HG02678 (cell line): ENCODE data around the gene ECI1.
"Not testable (repeated sequence)": the region's sequence is repeated elsewhere in the genome, so short reads cannot be mapped to it uniquely, and the experiment has no call there.

ENCODE experiments used
- ATAC-seq: cut with Tn5 transposase; IDR thresholded peaks from one replicate; pipeline ENCODE4 v1.9.1; 2021; ENCODE audit warnings: mild to moderate bottlenecking, moderate library complexity; ENCODE audit not compliant: unreplicated experiment

Gene ECI1

GRCh38 chr16:2280981-2281542, 29.7 kb upstream of the ECI1 start:
- no peak for ATAC-seq

GRCh38 chr16:2280461-2280860, 29.1 kb upstream of the ECI1 start:
- no peak for ATAC-seq

- ATAC-seq = no peak
Observed at GRCh38 chr16:2278956-2279800, 27.8 kb upstream of the ECI1 start.

GRCh38 chr16:2278272-2278608, 26.9 kb upstream of the ECI1 start:
- ATAC-seq = no peak

- no peak for ATAC-seq
Observed at GRCh38 chr16:2277466-2278271, 26.3 kb upstream of the ECI1 start.

- ATAC-seq = no peak
Observed at GRCh38 chr16:2276368-2277195, 25.2 kb upstream of the ECI1 start.

GRCh38 chr16:2275476-2276367, 24.3 kb upstream of the ECI1 start:
- no peak for ATAC-seq

GRCh38 chr16:2273931-2274330, 22.5 kb upstream of the ECI1 start:
- ATAC-seq = no peak

- ATAC-seq = no peak
Observed at GRCh38 chr16:2273484-2273883, 22.1 kb upstream of the ECI1 start.

- no peak for ATAC-seq
Observed at GRCh38 chr16:2271848-2272461, 20.6 kb upstream of the ECI1 start.

GRCh38 chr16:2270588-2271470, 19.4 kb upstream of the ECI1 start:
- ATAC-seq = no peak

GRCh38 chr16:2270070-2270462, 18.7 kb upstream of the ECI1 start:
- no peak for ATAC-seq

- ATAC-seq = peak; percentile 78
Observed at GRCh38 chr16:2267913-2268666, 16.7 kb upstream of the ECI1 start, which contains the start of gene RNPS1. Gene RNPS1 (minus strand): TSS chr16:2268126. CDS start chr16:2264643, 3,483 bp downstream.

- peak; percentile 64 for ATAC-seq
Observed at GRCh38 chr16:2267505-2267912, 16.1 kb upstream of the ECI1 start.

GRCh38 chr16:2266887-2267286, 15.5 kb upstream of the ECI1 start:
- ATAC-seq = not testable (repeated sequence)

GRCh38 chr16:2263026-2263425, 11.6 kb upstream of the ECI1 start:
- ATAC-seq = not testable (repeated sequence)

- ATAC-seq = no peak
Observed at GRCh38 chr16:2260250-2260649, 8.9 kb upstream of the ECI1 start.

GRCh38 chr16:2258530-2258929, 7.1 kb upstream of the ECI1 start:
- ATAC-seq = not testable (repeated sequence)
